ENCODE measurements around the gene ANK2.
"Not testable (repeated sequence)": the region's sequence is repeated elsewhere in the genome, so short reads cannot be mapped to it uniquely, and the experiment has no call there.

ANK2 gene

GRCh38 chr4:113223001-113223400 lies 173.5 kb downstream of the ANK2 start:
- 0 out of 2 replicates have a peak, but pooled peaks have one; percentile 20 for TF ChIP-seq SPI1 (IDR thresholded peaks at IDR 0.05; ENCODE audit: borderline replicate concordance, low read depth)
- TF ChIP-seq CTCF (IDR thresholded peaks at IDR 0.05; ENCODE audit: insufficient read depth, low read length) = no peak
- Histone ChIP-seq H3K27ac (replicated peaks) (no peak overlapping the region), H3K27me3 (ENCODE audit: insufficient read depth, poor library complexity, severe bottlenecking) (no peaks in the 10 kb centered on the region), H3K4me3 (replicated peaks; ENCODE audit: insufficient read depth, low read length) (no peak overlapping the region)
- DNase-seq (ENCODE audit: low read depth in 1 of 2, low spot score in 1 of 2) = no peak

- TF ChIP-seq REST (IDR thresholded peaks at IDR 0.05; ENCODE audit: insufficient replicate concordance, low read depth) (no peak), POLR2AphosphoS5 (IDR thresholded peaks at IDR 0.05; ENCODE audit: low read depth) (no peak), GABPA (IDR thresholded peaks at IDR 0.05; ENCODE audit: low read depth) (no peak), SPI1 (IDR thresholded peaks at IDR 0.05; ENCODE audit: borderline replicate concordance, low read depth) (no peak), CTCF (IDR thresholded peaks at IDR 0.05; ENCODE audit: insufficient read depth, low read length) (no peak)
- no peak overlapping the region for H3K27ac ChIP-seq (replicated peaks)
- no peaks in the 10 kb centered on the region for H3K27me3 ChIP-seq (ENCODE audit: insufficient read depth, poor library complexity, severe bottlenecking)
- H3K4me3 ChIP-seq (replicated peaks; ENCODE audit: insufficient read depth, low read length) = no peak overlapping the region
- DNase-seq (ENCODE audit: low read depth in 1 of 2, low spot score in 1 of 2) = no peak
Measured at GRCh38 chr4:113232194-113232593, 182.7 kb downstream of the ANK2 start.

GRCh38 chr4:113236916-113237315 lies 187.5 kb downstream of the ANK2 start:
- no peak for TF ChIP-seq GABPA (IDR thresholded peaks at IDR 0.05; ENCODE audit: low read depth)
- TF ChIP-seq REST (IDR thresholded peaks at IDR 0.05; ENCODE audit: insufficient replicate concordance, low read depth) = no peak
- TF ChIP-seq CTCF (IDR thresholded peaks at IDR 0.05; ENCODE audit: insufficient read depth, low read length) = no peak
- no peak for TF ChIP-seq POLR2AphosphoS5 (IDR thresholded peaks at IDR 0.05; ENCODE audit: low read depth)
- no peak for TF ChIP-seq SPI1 (IDR thresholded peaks at IDR 0.05; ENCODE audit: borderline replicate concordance, low read depth)
- H3K27me3 ChIP-seq (ENCODE audit: insufficient read depth, poor library complexity, severe bottlenecking) = no peaks in the 10 kb centered on the region
- H3K27ac ChIP-seq (replicated peaks) = no peak overlapping the region
- H3K4me3 ChIP-seq (replicated peaks; ENCODE audit: insufficient read depth, low read length) = no peak overlapping the region
- DNase-seq (ENCODE audit: low read depth in 1 of 2, low spot score in 1 of 2) = no peak

- TF ChIP-seq GABPA (IDR thresholded peaks at IDR 0.05; ENCODE audit: low read depth) (no peak), REST (IDR thresholded peaks at IDR 0.05; ENCODE audit: insufficient replicate concordance, low read depth) (no peak), CTCF (IDR thresholded peaks at IDR 0.05; ENCODE audit: insufficient read depth, low read length) (no peak), POLR2AphosphoS5 (IDR thresholded peaks at IDR 0.05; ENCODE audit: low read depth) (no peak)
- Histone ChIP-seq H3K27ac (replicated peaks) (no peak overlapping the region), H3K4me3 (replicated peaks; ENCODE audit: insufficient read depth, low read length) (no peak overlapping the region), H3K27me3 (ENCODE audit: insufficient read depth, poor library complexity, severe bottlenecking) (no peaks in the 10 kb centered on the region)
- no peak for DNase-seq (ENCODE audit: low read depth in 1 of 2, low spot score in 1 of 2)
Measured at GRCh38 chr4:113243312-113243711, 193.9 kb downstream of the ANK2 start.

GRCh38 chr4:113244747-113245146 lies 195.3 kb downstream of the ANK2 start:
- H3K4me3 ChIP-seq (replicated peaks; ENCODE audit: insufficient read depth, low read length); H3K27ac ChIP-seq (replicated peaks); H3K27me3 ChIP-seq (ENCODE audit: insufficient read depth, poor library complexity, severe bottlenecking); DNase-seq (ENCODE audit: low read depth in 1 of 2, low spot score in 1 of 2): not testable (repeated sequence)
